Neural cell (in vitro differentiated cells): Measurements from ENCODE around the gene ZNF446. TPM values are rescaled to one million over a fixed set of nuclear protein-coding genes. Genes with fewer than 3 reads are reported as not detected.
A peak's percentile ranks its signal among the peaks of the same experiment; 100 is the strongest.

Experiments
- H2AFZ ChIP-seq: fragments of 200-600, 300-800 bp; sonication (generic), shearing (Covaris generic); 2 replicates; pipeline ENCODE4 v1.6.0; 2014; ENCODE audit warnings: low read depth, mild to moderate bottlenecking, antibody characterized with exemption, low read length, moderate library complexity
- H3F3A ChIP-seq: fragments of 200-600 bp; shearing (Covaris generic); 2 replicates; pipeline ENCODE4 v1.6.1; 2016; ENCODE audit warnings: mild to moderate bottlenecking, moderate library complexity, mixed read lengths, antibody characterized with exemption, low read length; ENCODE audit not compliant: insufficient read depth, poor library complexity, severe bottlenecking
- H3K27ac ChIP-seq: fragments of 200-600, 300-800 bp; sonication (generic), shearing (Covaris generic); 2 replicates; pipeline ENCODE4 v1.5.1; 2014; ENCODE audit warnings: mild to moderate bottlenecking, low read length, moderate library complexity
- H3K27me3 ChIP-seq: fragments of 300-800, 200-600 bp; sonication (generic), shearing (Covaris generic); 2 replicates; pipeline ENCODE4 v1.6.0; 2014; ENCODE audit warnings: mild to moderate bottlenecking, low read depth, low read length, moderate library complexity; ENCODE audit not compliant: insufficient read depth
- H3K36me3 ChIP-seq: fragments of 300-800, 200-600 bp; sonication (generic), shearing (Covaris generic); 2 replicates; pipeline ENCODE4 v1.5.1; 2014; ENCODE audit warnings: mild to moderate bottlenecking, antibody characterized with exemption, low read length, moderate library complexity; ENCODE audit not compliant: insufficient read depth
- H3K4me2 ChIP-seq: fragments of 300-800, 200-600 bp; sonication (generic), shearing (Covaris generic); 2 replicates; pipeline ENCODE4 v1.6.0; 2014; ENCODE audit warnings: mild to moderate bottlenecking, low read length
- H3K4me3 ChIP-seq: fragments of 300-800, 200-600 bp; sonication (generic), shearing (Covaris generic); 2 replicates; pipeline ENCODE4 v1.5.1; 2014; ENCODE audit warnings: mild to moderate bottlenecking, low read length, moderate library complexity
- H3K79me2 ChIP-seq: fragments of 200-600 bp; shearing (Covaris generic); replicated peaks from 2 replicates; pipeline ENCODE4 v1.6.0; 2014; ENCODE audit warnings: mild to moderate bottlenecking, low read length, moderate library complexity; ENCODE audit not compliant: insufficient read depth
- H3K9ac ChIP-seq: fragments of 300-800, 200-600 bp; sonication (generic), shearing (Covaris generic); 2 replicates; pipeline ENCODE4 v1.6.1; 2016; ENCODE audit warnings: mild to moderate bottlenecking, low read length, mixed read lengths
- H3K9me2 ChIP-seq: fragments of 200-600 bp; shearing (Covaris generic); 2 replicates; pipeline ENCODE4 v1.6.1; 2016; ENCODE audit warnings: mild to moderate bottlenecking, low read length, mixed read lengths; ENCODE audit not compliant: insufficient read depth
- H3K9me3 ChIP-seq: fragments of 200-600, 300-800 bp; sonication (generic), shearing (Covaris generic); 2 replicates; pipeline ENCODE4 v1.6.1; 2016; ENCODE audit warnings: mild to moderate bottlenecking, mixed run types, low read length, moderate library complexity, mixed read lengths
- H4K20me1 ChIP-seq: fragments of 200-600 bp; shearing (Covaris generic); 2 replicates; pipeline ENCODE4 v1.6.1; 2016; ENCODE audit warnings: mild to moderate bottlenecking, mixed run types; ENCODE audit not compliant: insufficient read depth
- CTCF ChIP-seq: fragments of 450-650 bp; IDR thresholded peaks from 2 replicates; pipeline ENCODE4 v1.5.1; 2014; ENCODE audit warnings: antibody characterized with exemption, mild to moderate bottlenecking, moderate library complexity; ENCODE audit not compliant: poor library complexity, severe bottlenecking
- EP300 ChIP-seq: fragments of 450-650 bp; conservative IDR thresholded peaks from 2 replicates; pipeline ENCODE4 v1.6.1; 2014; ENCODE audit warnings: antibody characterized with exemption, mild to moderate bottlenecking, moderate library complexity; ENCODE audit not compliant: poor library complexity, severe bottlenecking
- EZH2 ChIP-seq: fragments of 200-600, 300-800 bp; shearing (Covaris generic), sonication (generic); IDR thresholded peaks from 2 replicates; pipeline ENCODE4 v1.6.1; 2014; ENCODE audit warnings: antibody characterized with exemption, low read length, borderline replicate concordance, mild to moderate bottlenecking; ENCODE audit not compliant: insufficient read depth, poor library complexity, severe bottlenecking
- MXI1 ChIP-seq: fragments of 450-650 bp; conservative IDR thresholded peaks from 2 replicates; pipeline ENCODE4 v1.6.1; 2014; ENCODE audit warnings: antibody characterized with exemption, mild to moderate bottlenecking; ENCODE audit not compliant: poor library complexity, severe bottlenecking
- POLR2AphosphoS5 ChIP-seq: IDR thresholded peaks from 2 replicates; pipeline ENCODE4 v1.6.1; 2012
- RAD21 ChIP-seq: fragments of 450-650 bp; conservative IDR thresholded peaks from 2 replicates; pipeline ENCODE4 v1.6.1; 2014; ENCODE audit warnings: antibody characterized with exemption, mild to moderate bottlenecking, moderate library complexity
- REST ChIP-seq: IDR thresholded peaks from 2 replicates; pipeline ENCODE4 v1.6.1; 2012; ENCODE audit warnings: borderline replicate concordance
- SMC3 ChIP-seq: fragments of 450-650 bp; conservative IDR thresholded peaks from 2 replicates; pipeline ENCODE4 v1.6.1; 2014; ENCODE audit warnings: antibody characterized with exemption, mild to moderate bottlenecking, moderate library complexity; ENCODE audit not compliant: poor library complexity
- TAF1 ChIP-seq: IDR thresholded peaks from 2 replicates; pipeline ENCODE4 v1.6.1; 2012; ENCODE audit warnings: low read depth
- polyA plus RNA-seq: library from polyadenylated mRNA; depleted of rRNA; stranded (reverse); fragments of >200 nt; gene quantifications from 2 replicates; pipeline ENCODE4 v1.2.3, GENCODE V29; 2014

ZNF446 gene
- polyA plus RNA-seq, 1 donor from 2014 or later: 18.2 TPM

GRCh38 chr19:58518256-58519086, 42.3 kb downstream of the ZNF446 start:
- H3K9me2 ChIP-seq: no peaks in the 10 kb centered on the region
- H3K4me3 ChIP-seq: peak overlapping the region; percentile 92
- TF ChIP-seq MXI1: no peak
- TF ChIP-seq CTCF: peak; percentile 66
- H3K27ac ChIP-seq: peak overlapping the region; percentile 95
- no peaks in the 10 kb centered on the region for H3K36me3 ChIP-seq
- H3K9ac ChIP-seq: peak overlapping the region; percentile 97
- H3K4me2 ChIP-seq: peak overlapping the region; percentile 89
- H4K20me1 ChIP-seq: no peaks in the 10 kb centered on the region
- H3F3A ChIP-seq: peaks cover 7% of the 10 kb centered on the region
- no peaks in the 10 kb centered on the region for H3K9me3 ChIP-seq
- H3K27me3 ChIP-seq: no peaks in the 10 kb centered on the region
- peaks cover 13% of the 10 kb centered on the region for H3K79me2 ChIP-seq
- peak overlapping the region; percentile 66 for H2AFZ ChIP-seq

DNA sequence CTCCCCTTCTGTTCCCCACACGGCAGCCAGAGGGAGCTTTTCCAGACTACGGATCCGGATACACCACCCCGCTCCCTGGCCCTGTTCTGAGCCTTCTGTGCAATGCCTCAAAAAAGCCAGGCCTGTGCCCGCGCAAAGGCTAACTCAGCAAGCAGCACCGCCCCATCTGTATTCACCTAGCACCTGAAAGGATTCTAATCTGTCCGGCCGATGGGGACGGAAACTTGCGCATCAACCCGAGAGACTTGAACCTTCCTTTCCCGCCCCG, 42.9 kb downstream of the ZNF446 start:
- Histone ChIP-seq H3F3A (peaks cover 7% of the 10 kb centered on the region), H3K79me2 (peaks cover 13% of the 10 kb centered on the region), H3K9me3 (no peaks in the 10 kb centered on the region), H3K36me3 (no peaks in the 10 kb centered on the region), H3K9ac (peak overlapping the region; percentile 97), H3K4me2 (peak overlapping the region; percentile 89), H3K9me2 (no peaks in the 10 kb centered on the region), H3K27ac (peak overlapping the region; percentile 95), H3K27me3 (no peaks in the 10 kb centered on the region), H2AFZ (peak overlapping the region; percentile 66), H3K4me3 (peak overlapping the region; percentile 92), H4K20me1 (no peaks in the 10 kb centered on the region)
- no peak for TF ChIP-seq MXI1
- TF ChIP-seq SMC3: peak; percentile 57

- H3K27me3 ChIP-seq: no peaks in the 10 kb centered on the region
- peak within 1 kb of the TSS; percentile 66 for H2AFZ ChIP-seq
- H3K9me2 ChIP-seq: no peaks in the 10 kb centered on the region
- peaks cover 7% of the 10 kb centered on the region for H3F3A ChIP-seq
- H3K36me3 ChIP-seq: no peaks in the 10 kb centered on the region
- no peaks in the 10 kb centered on the region for H4K20me1 ChIP-seq
- no peaks in the 10 kb centered on the region for H3K9me3 ChIP-seq
- H3K9ac ChIP-seq: peak within 1 kb of the TSS; percentile 97
- TF ChIP-seq SMC3 (peak; percentile 59), CTCF (peak; percentile 82), MXI1 (peak; percentile 81), TAF1 (peak; percentile 92), POLR2AphosphoS5 (peak; percentile 88), EP300 (peak; percentile 76), EZH2 (no peak), RAD21 (peak; percentile 76), REST (peak; percentile 89)
- peak within 1 kb of the TSS; percentile 92 for H3K4me3 ChIP-seq
- peaks cover 13% of the 10 kb centered on the region for H3K79me2 ChIP-seq
- peak within 1 kb of the TSS; percentile 95 for H3K27ac ChIP-seq
- peak within 1 kb of the TSS; percentile 89 for H3K4me2 ChIP-seq
Measured at GRCh38 chr19:58519355-58520256, 43.5 kb downstream of the ZNF446 start, which contains the start of gene ZBTB45. ZBTB45 (minus strand) TSS chr19:58519810; CDS start chr19:58517673, 2,137 bp downstream.
